HUES6 (cell line): Measurements from ENCODE around the gene SCYL3.

Experiments used
- H3K27ac ChIP-seq: 2 replicates; pipeline ENCODE4 v1.7.0; 2013; ENCODE audit warnings: low read depth, mild to moderate bottlenecking, low read length, inconsistent platforms
- H3K27me3 ChIP-seq: 2 replicates; pipeline ENCODE4 v1.6.1; 2013; ENCODE audit warnings: low read length; ENCODE audit not compliant: control insufficient read depth, insufficient read depth
- H3K36me3 ChIP-seq: 2 replicates; pipeline ENCODE4 v1.6.1; 2013; ENCODE audit warnings: low read length; ENCODE audit not compliant: control insufficient read depth, insufficient read depth
- H3K4me1 ChIP-seq: 2 replicates; pipeline ENCODE4 v1.6.1; 2013; ENCODE audit warnings: low read length; ENCODE audit not compliant: control insufficient read depth, insufficient read depth
- H3K4me3 ChIP-seq: 2 replicates; pipeline ENCODE4 v1.5.1; 2013; ENCODE audit warnings: low read depth, low read length
- H3K9ac ChIP-seq: one replicate; pipeline ENCODE4 v1.6.1; 2013; ENCODE audit warnings: mild to moderate bottlenecking, low read length
- H3K9me3 ChIP-seq: 2 replicates; pipeline ENCODE4 v1.6.1; 2013; ENCODE audit warnings: low read depth, low read length; ENCODE audit not compliant: control insufficient read depth, insufficient read depth

The SCYL3 gene

DNA sequence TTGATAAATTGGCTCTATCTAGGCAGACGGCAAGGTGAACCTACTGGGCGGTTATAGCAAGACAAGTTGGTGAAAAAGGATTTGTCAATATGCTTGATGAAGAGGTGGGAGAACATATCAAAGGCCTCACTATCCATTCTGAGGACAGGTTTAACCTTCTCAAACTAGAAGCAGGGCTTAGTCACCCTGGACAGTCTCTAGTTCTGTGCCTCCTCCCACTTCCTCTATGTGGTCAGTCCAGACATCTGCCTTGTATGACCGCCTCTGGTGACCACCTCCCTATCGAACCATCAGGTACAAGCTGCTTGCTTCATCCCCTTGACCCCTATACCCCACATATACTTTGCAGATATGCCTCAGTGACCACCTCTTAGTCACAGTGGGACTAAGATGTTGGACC lies 2.3 kb upstream of the SCYL3 start:
- H3K4me3 ChIP-seq = no peak overlapping the region
- no peaks in the 10 kb centered on the region for H3K9me3 ChIP-seq
- H3K27ac ChIP-seq = no peak overlapping the region
- H3K4me1 ChIP-seq = peaks cover 41% of the 10 kb centered on the region
- H3K27me3 ChIP-seq = no peaks in the 10 kb centered on the region
- H3K36me3 ChIP-seq = no peaks in the 10 kb centered on the region
- no peak overlapping the region for H3K9ac ChIP-seq

DNA sequence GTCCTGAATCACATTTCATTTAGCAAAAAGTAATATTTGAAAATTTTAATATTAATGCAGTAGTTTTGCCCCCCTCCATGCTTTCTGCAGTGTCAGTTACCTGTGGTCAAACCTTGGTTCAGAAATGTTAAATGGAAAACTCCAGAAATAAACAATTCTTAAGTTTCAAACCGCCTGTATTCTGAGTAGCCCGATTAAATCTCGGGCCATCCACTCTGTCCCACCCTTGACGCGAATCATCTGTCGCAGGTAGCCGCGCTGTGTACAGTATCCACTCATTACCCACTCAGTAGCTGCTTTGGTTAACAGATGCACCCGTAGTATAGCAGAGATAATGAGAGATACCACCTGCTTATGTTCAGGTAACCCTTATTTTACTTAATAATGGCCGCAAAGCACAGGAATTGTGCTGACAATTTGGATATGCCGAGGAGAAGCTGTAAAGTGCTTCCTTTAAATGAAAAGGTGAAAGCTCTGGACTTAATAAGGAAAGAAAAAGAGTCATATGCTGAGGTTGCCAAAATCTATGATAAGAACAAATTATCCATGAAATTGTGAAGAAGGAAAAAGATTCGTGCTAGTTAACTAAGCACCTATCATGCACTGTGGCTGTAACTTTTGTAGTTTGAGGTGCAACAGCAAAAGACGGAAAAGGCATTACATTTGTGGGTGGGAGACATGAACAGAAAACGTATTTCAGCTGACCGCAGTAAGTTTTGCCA lies 889 bp upstream of the SCYL3 start:
- peak overlapping the region; percentile 99; the same call in 1 of the 2 replicates for H3K27ac ChIP-seq
- no peaks in the 10 kb centered on the region for H3K36me3 ChIP-seq
- peaks cover 41% of the 10 kb centered on the region for H3K4me1 ChIP-seq
- H3K4me3 ChIP-seq = peak overlapping the region; percentile 88
- H3K9ac ChIP-seq = peak overlapping the region; percentile 96
- no peaks in the 10 kb centered on the region for H3K27me3 ChIP-seq
- no peaks in the 10 kb centered on the region for H3K9me3 ChIP-seq

DNA sequence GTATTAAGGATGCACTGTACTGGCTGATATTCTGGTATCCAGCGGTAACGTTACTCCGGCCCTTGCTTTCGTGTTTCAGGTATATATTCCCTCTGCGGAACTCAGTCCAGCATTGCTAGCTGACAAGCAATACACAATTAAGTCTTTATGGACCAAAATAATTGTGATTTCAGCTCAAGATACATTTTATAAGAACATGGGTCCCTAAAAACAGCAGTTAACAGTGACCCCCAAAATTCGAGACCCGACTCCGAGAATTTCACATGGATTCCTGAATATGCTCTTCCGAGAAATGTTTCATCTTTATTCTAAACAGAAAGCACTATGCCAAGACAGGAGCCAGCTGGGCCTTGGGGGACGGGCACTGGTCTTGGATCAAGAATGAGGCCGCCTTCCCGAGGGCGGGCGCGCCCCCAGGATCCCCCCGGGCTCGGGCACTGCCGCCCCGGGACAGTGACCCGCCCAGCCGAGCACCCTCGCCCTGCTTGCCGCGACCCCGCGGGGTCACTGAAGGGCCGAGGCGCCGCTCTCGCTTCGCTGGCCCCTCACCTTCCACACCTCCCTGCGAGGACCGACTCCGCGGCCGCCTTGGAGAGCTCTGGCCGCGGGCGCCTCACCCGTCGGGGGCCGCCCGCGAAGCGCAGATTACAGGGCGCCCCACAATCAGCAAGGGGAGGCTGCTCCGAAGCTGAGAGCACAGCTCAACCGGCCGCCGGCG lies 610 bp downstream of the SCYL3 start:
- Histone ChIP-seq H3K9ac (peak overlapping the region; percentile 96), H3K27me3 (no peaks in the 10 kb centered on the region), H3K4me3 (peak overlapping the region; percentile 88), H3K9me3 (no peaks in the 10 kb centered on the region), H3K36me3 (peaks cover 6% of the 10 kb centered on the region), H3K4me1 (peaks cover 34% of the 10 kb centered on the region), H3K27ac (peak overlapping the region; percentile 99)

GRCh38 chr1:169892176-169892926 lies 1.3 kb downstream of the SCYL3 start:
- Histone ChIP-seq H3K27me3 (no peaks in the 10 kb centered on the region), H3K9ac (peak overlapping the region; percentile 96), H3K36me3 (peaks cover 9% of the 10 kb centered on the region), H3K4me3 (peak overlapping the region; percentile 88), H3K4me1 (peaks cover 34% of the 10 kb centered on the region), H3K9me3 (no peaks in the 10 kb centered on the region), H3K27ac (no peak overlapping the region)

- Histone ChIP-seq H3K4me3 (0 out of 2 replicates have a peak overlapping the region, but pooled peaks have one; percentile 18), H3K36me3 (peaks cover 16% of the 10 kb centered on the region), H3K27me3 (no peaks in the 10 kb centered on the region), H3K27ac (no peak overlapping the region), H3K9me3 (no peaks in the 10 kb centered on the region), H3K4me1 (peaks cover 34% of the 10 kb centered on the region), H3K9ac (no peak overlapping the region)
Measured at GRCh38 chr1:169891539-169891885, 2.2 kb downstream of the SCYL3 start.

GRCh38 chr1:169890761-169891538 lies 2.7 kb downstream of the SCYL3 start:
- H3K9ac ChIP-seq = no peak overlapping the region
- H3K36me3 ChIP-seq = peaks cover 21% of the 10 kb centered on the region
- H3K27ac ChIP-seq = no peak overlapping the region
- no peaks in the 10 kb centered on the region for H3K9me3 ChIP-seq
- no peaks in the 10 kb centered on the region for H3K27me3 ChIP-seq
- peaks cover 30% of the 10 kb centered on the region for H3K4me1 ChIP-seq
- 0 out of 2 replicates have a peak overlapping the region, but pooled peaks have one; percentile 18 for H3K4me3 ChIP-seq

DNA sequence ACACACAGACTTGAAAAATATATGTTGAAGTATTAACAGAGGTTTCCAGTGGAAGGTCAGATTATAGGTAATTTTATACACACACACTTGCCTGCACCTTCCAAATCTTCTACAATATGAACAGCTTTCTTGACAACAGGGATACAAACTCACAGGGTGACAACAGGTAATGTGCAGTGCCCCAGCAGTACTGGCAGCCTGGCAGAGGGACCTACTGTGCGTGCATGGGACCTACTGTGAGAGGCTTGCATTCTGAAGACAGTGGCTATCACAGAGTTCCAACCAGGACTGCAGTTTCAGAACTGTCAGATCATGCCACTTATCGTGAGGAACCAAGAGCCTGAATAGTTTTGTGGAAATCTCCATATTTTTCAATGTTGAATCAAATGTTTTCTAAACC lies 3.8 kb downstream of the SCYL3 start:
- Histone ChIP-seq H3K9me3 (no peaks in the 10 kb centered on the region), H3K36me3 (peaks cover 24% of the 10 kb centered on the region), H3K27me3 (no peaks in the 10 kb centered on the region), H3K4me3 (no peak overlapping the region), H3K4me1 (peaks cover 30% of the 10 kb centered on the region), H3K27ac (no peak overlapping the region), H3K9ac (no peak overlapping the region)

- Histone ChIP-seq H3K4me1 (peaks cover 16% of the 10 kb centered on the region), H3K27ac (no peak overlapping the region), H3K9ac (no peak overlapping the region), H3K36me3 (peaks cover 33% of the 10 kb centered on the region), H3K9me3 (no peaks in the 10 kb centered on the region), H3K4me3 (no peak overlapping the region), H3K27me3 (no peaks in the 10 kb centered on the region)
Measured at GRCh38 chr1:169886931-169887330, 6.8 kb downstream of the SCYL3 start.

GRCh38 chr1:169886422-169886821 lies 7.3 kb downstream of the SCYL3 start:
- H3K4me1 ChIP-seq = peaks cover 11% of the 10 kb centered on the region; the same call in 1 of the 2 replicates
- no peaks in the 10 kb centered on the region for H3K9me3 ChIP-seq
- no peak overlapping the region for H3K27ac ChIP-seq
- no peak overlapping the region for H3K4me3 ChIP-seq
- H3K36me3 ChIP-seq = peaks cover 33% of the 10 kb centered on the region
- H3K27me3 ChIP-seq = no peaks in the 10 kb centered on the region
- H3K9ac ChIP-seq = no peak overlapping the region

DNA sequence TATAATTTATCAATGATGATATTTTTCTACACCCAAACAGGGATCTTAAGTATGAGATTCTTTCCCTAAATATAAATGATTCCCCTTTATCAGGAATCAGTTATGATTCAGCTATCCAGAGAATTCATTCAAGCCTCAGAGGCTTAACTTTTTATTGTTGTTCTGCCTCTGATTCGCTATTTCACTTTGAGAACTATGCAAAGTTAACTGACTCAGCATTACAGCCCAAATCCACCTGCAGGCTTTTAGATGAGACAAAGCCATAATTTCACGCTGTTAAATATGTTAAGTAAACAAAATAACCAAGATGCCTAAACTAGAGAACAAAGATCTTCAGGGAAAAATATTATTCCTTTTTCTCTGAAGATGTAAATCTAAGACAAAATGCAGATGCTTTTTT lies 8.5 kb downstream of the SCYL3 start:
- Histone ChIP-seq H3K4me1 (0 out of 2 replicates have a peak, but pooled peaks cover 2% of the 10 kb centered on the region), H3K36me3 (peaks cover 33% of the 10 kb centered on the region), H3K4me3 (no peak overlapping the region), H3K27ac (no peak overlapping the region), H3K27me3 (no peaks in the 10 kb centered on the region), H3K9me3 (no peaks in the 10 kb centered on the region), H3K9ac (no peak overlapping the region)
